Fibroblast of lung (primary cell): Measurements from ENCODE around the gene SRPRB. TPM values are rescaled to one million over a fixed set of nuclear protein-coding genes. Genes with fewer than 3 reads are reported as not detected.

Experiments used
- DNase-seq, 2 donors: peaks; one replicate each; pipeline versions ENCODE4 v3.0.0 to v3.0.0-alpha.2; 2010; ENCODE audit warnings: low read depth in 2 of 2
- H2AFZ ChIP-seq: 2 replicates; pipeline ENCODE4 v1.5.1; 2012; ENCODE audit warnings: low read length, control low read depth, inconsistent platforms
- H3K27ac ChIP-seq: 2 replicates; pipeline ENCODE4 v1.5.1; 2011; ENCODE audit warnings: low read length, control low read depth; ENCODE audit not compliant: insufficient read depth
- H3K27me3 ChIP-seq: 2 replicates; pipeline ENCODE4 v1.5.1; 2011; ENCODE audit warnings: mild to moderate bottlenecking, low read length; ENCODE audit not compliant: control insufficient read depth, insufficient read depth
- H3K36me3 ChIP-seq: 2 replicates; pipeline ENCODE4 v1.5.1; 2011; ENCODE audit warnings: low read length; ENCODE audit not compliant: control insufficient read depth, insufficient read depth
- H3K4me1 ChIP-seq: 2 replicates; pipeline ENCODE4 v1.5.1; 2011; ENCODE audit warnings: low read length; ENCODE audit not compliant: control insufficient read depth, insufficient read depth; ENCODE audit errors: extremely low read depth
- H3K4me2 ChIP-seq: 2 replicates; pipeline ENCODE4 v1.5.1; 2011; ENCODE audit warnings: low read length, control low read depth; ENCODE audit not compliant: insufficient read depth; ENCODE audit errors: extremely low read depth
- H3K4me3 ChIP-seq, 4 experiments: fragments of 200-600 bp in 1 of 4; sonication (generic) in 1 of 4; replicated peaks in 1 of 4; 2 replicates each; pipeline ENCODE4 v1.5.1; 2011 to 2016; ENCODE audit warnings: low read length in 4 of 4, low read depth in 3 of 4, mild to moderate bottlenecking in 3 of 4, control low read depth in 2 of 4, inconsistent platforms in 1 of 4, mixed read lengths in 1 of 4; ENCODE audit not compliant: insufficient read depth in 1 of 4; ENCODE audit errors: control extremely low read depth in 1 of 4
- H3K79me2 ChIP-seq: 2 replicates; pipeline ENCODE4 v1.5.1; 2012; ENCODE audit warnings: mild to moderate bottlenecking, low read length, inconsistent platforms; ENCODE audit not compliant: control insufficient read depth, insufficient read depth
- H3K9ac ChIP-seq: 2 replicates; pipeline ENCODE4 v1.5.1; 2011; ENCODE audit warnings: mild to moderate bottlenecking, low read length, control low read depth; ENCODE audit not compliant: insufficient read depth
- H3K9me3 ChIP-seq: 2 replicates; pipeline ENCODE4 v1.5.1; 2012; ENCODE audit warnings: low read depth, low read length; ENCODE audit not compliant: control insufficient read depth, insufficient read depth
- H4K20me1 ChIP-seq: 2 replicates; pipeline ENCODE4 v1.5.1; 2011; ENCODE audit warnings: low read length; ENCODE audit not compliant: control insufficient read depth, insufficient read depth; ENCODE audit errors: extremely low read depth
- EZH2 ChIP-seq: IDR thresholded peaks from 2 replicates; pipeline ENCODE4 v1.5.1; 2012; ENCODE audit warnings: low read length, control low read depth, mild to moderate bottlenecking; ENCODE audit errors: missing control alignments
- polyA plus RNA-seq, 2 donors: library from polyadenylated mRNA; depleted of rRNA in 1 of 2; stranded (reverse) in 1 of 2; unstranded in 1 of 2; fragments of >200 nt; gene quantifications; 2 replicates each; pipeline ENCODE4 v1.2.1, GENCODE V29; 2011 to 2012; ENCODE audit warnings: missing spikeins in 1 of 2
- total RNA-seq: library from RNA; depleted of rRNA; stranded (reverse); fragments of >200 nt; gene quantifications from 2 replicates; pipeline ENCODE4 v1.2.1, GENCODE V29; 2014
- TF ChIP-seq, protein P1 (sequence below), 2 donors: IDR thresholded peaks in 1 of 2; conservative IDR thresholded peaks in 1 of 2; 1 replicate in 1 of 2; 2 replicates in 1 of 2; pipeline ENCODE4 v1.5.1; 2011 to 2012; ENCODE audit warnings: low read length in 2 of 2, control low read depth in 1 of 2, inconsistent platforms in 1 of 2, low read depth in 1 of 2, mild to moderate bottlenecking in 1 of 2

The SRPRB gene
- total and polyA plus RNA-seq, 2 donors (not counting 1 experiment from before 2014, with no cell fraction given): 63.1 to 69.2 TPM

DNA sequence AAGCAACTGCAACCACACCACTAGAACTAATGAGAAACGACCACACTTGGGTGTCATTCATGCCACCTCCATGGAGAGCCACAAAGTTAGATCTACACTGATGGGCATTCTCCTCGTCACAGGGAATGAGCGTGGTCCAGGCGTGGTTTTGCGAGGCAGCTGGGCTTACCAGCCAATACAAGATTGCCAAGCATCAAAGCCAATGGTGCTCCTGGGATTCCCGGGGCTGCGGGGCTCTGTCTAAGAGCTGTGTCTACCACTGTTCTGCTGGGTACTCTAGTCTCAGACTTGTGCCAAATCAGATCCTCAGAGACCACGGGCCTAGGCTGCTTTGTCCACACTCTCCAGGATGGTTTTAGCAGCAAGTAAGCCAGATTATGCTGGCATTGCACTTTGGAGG is 46.3 kb downstream of the SRPRB start:
- H3K36me3 ChIP-seq: no peaks in the 10 kb centered on the region
- H3K27me3 ChIP-seq: peaks cover 8% of the 10 kb centered on the region
- H3K4me2 ChIP-seq: no peak overlapping the region
- H3K79me2 ChIP-seq: no peaks in the 10 kb centered on the region
- TF ChIP-seq EZH2: no peak
- TF ChIP-seq, protein P1, sequence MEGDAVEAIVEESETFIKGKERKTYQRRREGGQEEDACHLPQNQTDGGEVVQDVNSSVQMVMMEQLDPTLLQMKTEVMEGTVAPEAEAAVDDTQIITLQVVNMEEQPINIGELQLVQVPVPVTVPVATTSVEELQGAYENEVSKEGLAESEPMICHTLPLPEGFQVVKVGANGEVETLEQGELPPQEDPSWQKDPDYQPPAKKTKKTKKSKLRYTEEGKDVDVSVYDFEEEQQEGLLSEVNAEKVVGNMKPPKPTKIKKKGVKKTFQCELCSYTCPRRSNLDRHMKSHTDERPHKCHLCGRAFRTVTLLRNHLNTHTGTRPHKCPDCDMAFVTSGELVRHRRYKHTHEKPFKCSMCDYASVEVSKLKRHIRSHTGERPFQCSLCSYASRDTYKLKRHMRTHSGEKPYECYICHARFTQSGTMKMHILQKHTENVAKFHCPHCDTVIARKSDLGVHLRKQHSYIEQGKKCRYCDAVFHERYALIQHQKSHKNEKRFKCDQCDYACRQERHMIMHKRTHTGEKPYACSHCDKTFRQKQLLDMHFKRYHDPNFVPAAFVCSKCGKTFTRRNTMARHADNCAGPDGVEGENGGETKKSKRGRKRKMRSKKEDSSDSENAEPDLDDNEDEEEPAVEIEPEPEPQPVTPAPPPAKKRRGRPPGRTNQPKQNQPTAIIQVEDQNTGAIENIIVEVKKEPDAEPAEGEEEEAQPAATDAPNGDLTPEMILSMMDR (conservative IDR thresholded peaks at IDR 0.05 in 1 of 2, IDR thresholded peaks at IDR 0.05 in 1 of 2; ENCODE audit: low read depth in 1 of 2, low read length in 2 of 2): no peak
- no peaks in the 10 kb centered on the region for H4K20me1 ChIP-seq
- H2AFZ ChIP-seq: no peak overlapping the region
- H3K9me3 ChIP-seq: no peaks in the 10 kb centered on the region
- no peak for DNase-seq
- no peak overlapping the region for H3K9ac ChIP-seq
- no peak overlapping the region for H3K27ac ChIP-seq
- H3K4me3 ChIP-seq: no peak overlapping the region
- H3K4me1 ChIP-seq: no peaks in the 10 kb centered on the region

DNA sequence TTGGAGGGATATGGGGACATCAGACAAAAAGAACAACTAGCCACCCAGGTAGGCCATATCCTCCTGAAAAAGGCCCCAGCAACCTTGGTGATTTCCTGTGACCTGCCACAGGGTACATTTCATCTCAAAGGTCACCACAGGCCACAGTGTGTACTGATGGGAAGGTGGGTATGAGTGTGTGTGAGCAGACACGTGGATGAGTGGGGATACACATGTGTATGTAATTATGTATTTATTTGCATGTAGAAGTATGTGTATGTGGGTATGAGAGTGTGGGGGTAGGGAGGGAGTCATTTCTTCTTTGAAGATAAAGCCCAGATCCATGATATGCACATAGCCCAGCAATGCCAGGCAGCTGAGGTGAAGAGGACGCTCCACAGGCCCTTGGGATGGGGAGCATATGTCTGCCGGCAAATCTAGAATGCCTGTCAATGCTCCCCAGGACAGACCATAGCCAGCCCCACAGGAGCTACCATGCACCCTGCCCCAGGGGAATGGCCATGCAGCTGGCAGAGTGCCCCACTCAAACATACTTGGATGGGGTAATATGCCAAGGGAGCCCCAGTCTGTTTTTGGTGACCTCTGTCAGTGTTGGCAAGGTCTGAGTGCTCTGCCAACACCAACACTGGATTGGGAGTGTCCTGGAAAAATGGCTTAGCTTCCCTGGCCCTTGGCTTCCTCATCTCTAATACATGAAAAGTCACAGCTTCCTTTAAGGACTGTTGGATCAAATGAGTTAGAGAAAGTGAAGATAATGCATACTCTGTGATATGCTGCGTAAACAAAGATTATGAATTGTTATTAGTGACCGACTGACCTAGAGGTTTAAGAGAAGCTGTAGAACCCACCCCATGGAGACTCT is 47.7 kb downstream of the SRPRB start:
- H3K79me2 ChIP-seq: no peaks in the 10 kb centered on the region
- H4K20me1 ChIP-seq: no peaks in the 10 kb centered on the region
- H3K36me3 ChIP-seq: no peaks in the 10 kb centered on the region
- DNase-seq: no peak
- no peak overlapping the region for H3K4me3 ChIP-seq
- no peaks in the 10 kb centered on the region for H3K27me3 ChIP-seq
- H3K27ac ChIP-seq: no peak overlapping the region
- no peak overlapping the region for H3K4me2 ChIP-seq
- no peak overlapping the region for H3K9ac ChIP-seq
- H3K9me3 ChIP-seq: no peaks in the 10 kb centered on the region
- TF ChIP-seq, protein P1 (conservative IDR thresholded peaks at IDR 0.05 in 1 of 2, IDR thresholded peaks at IDR 0.05 in 1 of 2; ENCODE audit: low read depth in 1 of 2, low read length in 2 of 2): no peak
- no peak for TF ChIP-seq EZH2
- no peak overlapping the region for H2AFZ ChIP-seq
- no peaks in the 10 kb centered on the region for H3K4me1 ChIP-seq

DNA sequence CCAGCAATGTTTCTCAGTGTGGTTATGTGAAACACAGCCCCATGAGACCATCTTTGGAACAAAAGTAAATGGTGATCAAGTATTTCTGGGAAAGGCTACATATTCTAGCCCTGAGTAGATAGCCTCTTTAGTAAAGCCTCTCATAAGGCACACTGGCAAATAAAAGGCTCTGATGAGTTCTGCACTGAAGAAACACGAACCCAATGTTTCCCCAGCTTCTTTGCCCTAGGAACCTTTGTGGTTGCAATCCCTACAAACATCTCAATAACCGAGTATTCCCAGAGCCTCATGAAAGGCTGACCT is 48.3 kb downstream of the SRPRB start:
- Histone ChIP-seq H3K4me3 (no peak overlapping the region), H3K4me2 (no peak overlapping the region), H3K27me3 (no peaks in the 10 kb centered on the region), H3K9ac (no peak overlapping the region), H3K36me3 (no peaks in the 10 kb centered on the region), H4K20me1 (no peaks in the 10 kb centered on the region), H3K79me2 (no peaks in the 10 kb centered on the region), H3K9me3 (no peaks in the 10 kb centered on the region), H2AFZ (no peak overlapping the region), H3K27ac (no peak overlapping the region), H3K4me1 (no peaks in the 10 kb centered on the region)
- TF ChIP-seq EZH2: no peak
- TF ChIP-seq, protein P1 (conservative IDR thresholded peaks at IDR 0.05 in 1 of 2, IDR thresholded peaks at IDR 0.05 in 1 of 2; ENCODE audit: low read depth in 1 of 2, low read length in 2 of 2): no peak
- no peak for DNase-seq
